Kidney capillary endothelial cell (primary cell): ENCODE measurements around the gene OR10H1.
"Not testable (repeated sequence)": the region's sequence is repeated elsewhere in the genome, so short reads cannot be mapped to it uniquely, and the experiment has no call there.

ENCODE experiments used
- DNase-seq: peaks from one replicate; pipeline ENCODE4 v3.0.0-alpha.2; 2018; ENCODE audit warnings: low spot score

OR10H1 gene

DNA sequence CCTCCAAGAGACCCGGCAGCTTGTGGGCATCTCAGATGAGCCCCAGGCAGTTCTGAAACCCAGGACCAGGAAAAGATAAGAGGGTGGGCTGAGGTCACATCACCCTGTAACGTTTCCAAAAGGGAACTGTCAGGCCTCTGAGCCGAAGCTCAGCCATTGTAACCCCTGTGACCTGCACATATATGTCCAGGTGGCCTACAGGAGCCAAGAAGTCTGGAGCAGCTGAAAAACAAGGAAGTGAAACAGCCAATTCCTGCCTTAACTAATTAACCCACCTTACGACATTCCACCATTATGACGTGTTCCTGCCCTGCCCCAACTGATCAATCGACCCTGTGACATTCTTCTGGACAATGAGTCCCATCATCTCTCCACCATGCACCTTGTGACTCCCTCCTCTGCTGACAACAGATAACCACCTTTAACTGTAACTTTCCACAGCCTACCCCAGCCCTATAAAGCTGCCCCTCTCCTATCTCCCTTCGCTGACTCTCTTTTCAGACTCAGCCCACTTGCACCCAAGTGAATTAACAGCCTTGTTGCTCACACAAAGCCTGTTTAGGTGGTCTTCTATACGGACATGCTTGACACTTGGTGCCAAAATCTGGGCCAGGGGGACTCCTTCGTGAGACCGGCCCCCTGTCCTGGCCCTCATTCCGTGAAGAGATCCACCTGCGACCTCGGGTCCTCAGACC lies 13.3 kb upstream of the OR10H1 start:
- DNase-seq, result not testable (repeated sequence)

DNA sequence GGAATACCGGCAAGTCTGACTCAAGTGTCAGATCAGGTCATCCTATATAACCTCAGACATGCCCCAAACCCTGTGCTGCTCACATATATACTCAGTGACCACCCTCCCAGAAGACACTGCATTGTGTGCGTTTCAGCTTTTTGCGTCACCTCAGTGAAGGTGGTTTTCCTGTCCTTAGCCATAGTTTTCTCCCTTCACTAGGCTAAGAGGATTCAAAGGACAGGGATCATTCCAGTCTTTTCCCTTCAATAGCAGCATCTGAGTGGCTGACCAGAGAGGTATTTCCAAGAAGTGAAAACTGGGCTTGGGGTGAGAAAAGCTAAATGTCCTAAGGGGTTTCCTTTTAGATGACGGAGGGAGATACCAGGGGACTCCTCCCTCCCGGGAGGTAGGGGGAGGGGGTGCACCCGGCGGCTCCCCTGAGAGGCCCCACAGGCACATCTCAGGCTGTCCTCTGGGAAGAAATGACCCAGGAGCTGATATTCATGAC lies 12.7 kb upstream of the OR10H1 start:
- no peak for DNase-seq

DNA sequence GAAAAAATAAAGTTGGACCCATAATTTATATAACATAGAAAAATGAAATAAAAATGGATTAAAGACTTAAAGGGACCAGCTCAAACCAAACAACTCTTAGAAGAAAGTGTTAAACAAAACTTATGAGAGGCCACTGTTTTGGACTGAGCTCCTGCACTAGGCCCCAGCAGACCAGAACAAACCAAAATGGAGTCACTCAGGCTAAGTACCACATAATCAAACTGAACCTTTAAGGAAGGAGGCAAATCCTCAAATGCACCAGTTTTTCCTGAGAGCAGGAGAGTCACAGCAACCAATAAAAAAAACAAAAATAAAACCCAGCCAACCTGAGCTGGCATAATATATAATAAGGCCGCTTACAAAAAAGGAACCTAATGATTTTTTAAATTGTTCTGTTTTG lies 10.3 kb upstream of the OR10H1 start:
- no peak for DNase-seq

DNA sequence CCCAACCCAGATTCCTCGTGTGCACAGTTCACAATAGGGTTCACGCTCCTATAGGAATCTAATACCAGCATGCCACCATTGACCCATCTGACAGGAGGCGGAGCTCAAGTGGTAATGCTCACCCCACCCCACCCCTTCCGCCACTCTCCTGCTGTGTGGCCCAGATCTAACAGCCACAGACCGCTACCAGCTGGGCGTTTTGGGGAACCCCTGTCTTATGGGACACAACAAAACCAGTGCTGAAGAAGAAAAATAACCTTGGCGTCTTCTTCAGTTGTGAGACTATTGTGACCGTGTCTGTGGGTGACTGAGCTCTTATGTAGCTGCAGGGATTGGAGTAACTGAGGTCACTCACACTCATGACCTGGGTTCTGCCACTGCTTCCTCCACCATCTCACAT lies 5.2 kb upstream of the OR10H1 start:
- no peak for DNase-seq

DNA sequence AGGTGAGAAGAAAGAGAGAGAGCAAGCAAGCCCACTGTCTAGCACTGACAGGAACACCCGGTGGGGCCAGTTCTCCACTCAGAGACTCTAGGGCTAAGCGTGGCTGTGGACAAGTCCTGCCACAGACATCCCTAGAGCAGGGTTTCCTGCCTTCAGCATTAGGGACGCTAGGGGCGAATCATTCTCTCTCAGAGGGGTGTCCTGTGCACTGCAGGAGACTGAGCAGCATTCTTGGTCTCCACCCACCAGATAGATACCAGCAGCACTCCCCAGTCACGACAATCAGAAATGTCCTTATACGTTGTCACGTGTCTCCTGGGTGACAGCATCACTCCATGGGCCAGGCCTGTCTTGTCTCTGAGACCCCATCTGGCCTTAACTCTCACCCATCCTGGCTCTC lies 1.5 kb downstream of the OR10H1 start:
- DNase-seq, result no peak

DNA sequence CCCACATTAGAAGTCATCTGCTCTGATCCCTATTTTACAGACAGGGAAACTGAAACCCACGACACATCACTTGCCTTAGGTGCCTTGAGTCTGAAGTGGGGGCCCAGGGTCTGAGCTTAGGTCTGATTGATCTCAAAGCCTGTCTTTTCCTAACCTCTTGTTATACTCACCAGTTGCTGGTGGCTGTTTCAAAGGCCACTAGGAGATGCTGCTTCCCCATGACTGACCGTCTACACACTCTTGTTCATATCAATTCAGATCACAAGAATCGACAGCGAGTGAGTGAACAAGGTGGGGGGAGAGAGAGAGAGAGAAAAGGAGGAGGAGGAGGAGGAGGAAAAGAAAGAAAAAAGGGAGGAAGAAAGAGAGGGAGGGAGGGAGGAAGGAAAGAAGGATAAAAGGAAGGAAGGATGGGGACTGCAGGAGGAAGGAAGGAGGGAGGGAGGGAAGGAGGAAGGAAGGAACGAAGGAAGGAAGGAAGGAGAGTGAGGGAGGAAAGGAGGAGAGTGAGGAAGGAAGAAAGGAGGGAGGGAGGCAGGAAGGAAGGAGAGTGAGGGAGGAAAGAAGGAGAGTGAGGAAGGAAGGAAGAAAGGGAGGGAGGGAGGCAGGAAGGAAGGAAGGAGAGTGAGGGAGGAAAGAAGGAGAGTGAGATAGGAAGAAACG lies 3.3 kb downstream of the OR10H1 start:
- DNase-seq, result no peak

DNA sequence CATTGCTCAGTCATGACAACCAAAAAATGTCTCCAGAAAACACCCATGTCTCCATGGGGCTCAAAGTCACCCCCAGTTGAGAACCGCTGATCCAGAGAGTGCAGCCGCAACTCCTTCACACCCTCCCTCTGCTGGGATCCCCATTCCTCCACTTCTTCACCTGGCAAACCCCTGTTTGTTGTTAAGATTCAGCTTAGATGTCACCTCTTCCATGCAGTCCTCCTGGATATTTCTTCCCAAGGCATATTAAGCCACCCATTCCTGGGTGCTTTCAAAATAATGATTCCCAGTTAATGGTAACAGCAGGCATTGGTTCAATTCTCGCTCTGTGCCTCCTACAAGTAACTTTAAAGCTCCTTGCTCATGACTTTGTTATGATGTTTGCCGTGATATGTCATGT lies 4.0 kb downstream of the OR10H1 start:
- DNase-seq, result no peak

DNA sequence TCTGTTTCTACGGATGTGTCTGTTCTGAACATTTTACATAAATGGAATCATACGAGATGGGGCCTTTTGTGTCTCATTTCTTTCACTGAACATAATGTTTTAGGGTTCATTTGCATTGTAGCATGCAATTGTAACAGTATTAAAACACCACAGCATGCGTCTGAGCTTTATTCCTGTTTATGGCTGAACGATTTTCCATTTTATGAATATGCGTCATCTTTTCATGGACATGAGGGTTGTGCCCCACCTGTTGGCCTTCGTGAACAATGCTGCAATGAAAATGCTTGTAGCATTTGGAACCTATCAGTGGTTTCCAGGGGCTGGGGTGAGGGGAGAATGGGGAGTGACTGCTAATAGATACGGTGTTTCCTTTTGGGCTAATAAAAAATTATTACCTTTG lies 5.1 kb downstream of the OR10H1 start:
- no peak for DNase-seq

DNA sequence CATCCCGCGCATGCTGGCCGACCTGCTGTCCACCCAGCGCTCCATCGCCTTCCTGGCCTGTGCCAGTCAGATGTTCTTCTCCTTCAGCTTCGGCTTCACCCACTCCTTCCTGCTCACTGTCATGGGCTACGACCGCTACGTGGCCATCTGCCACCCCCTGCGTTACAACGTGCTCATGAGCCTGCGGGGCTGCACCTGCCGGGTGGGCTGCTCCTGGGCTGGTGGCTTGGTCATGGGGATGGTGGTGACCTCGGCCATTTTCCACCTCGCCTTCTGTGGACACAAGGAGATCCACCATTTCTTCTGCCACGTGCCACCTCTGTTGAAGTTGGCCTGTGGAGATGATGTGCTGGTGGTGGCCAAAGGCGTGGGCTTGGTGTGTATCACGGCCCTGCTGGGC lies 21.2 kb downstream of the OR10H1 start:
- DNase-seq, result not testable (repeated sequence)

DNA sequence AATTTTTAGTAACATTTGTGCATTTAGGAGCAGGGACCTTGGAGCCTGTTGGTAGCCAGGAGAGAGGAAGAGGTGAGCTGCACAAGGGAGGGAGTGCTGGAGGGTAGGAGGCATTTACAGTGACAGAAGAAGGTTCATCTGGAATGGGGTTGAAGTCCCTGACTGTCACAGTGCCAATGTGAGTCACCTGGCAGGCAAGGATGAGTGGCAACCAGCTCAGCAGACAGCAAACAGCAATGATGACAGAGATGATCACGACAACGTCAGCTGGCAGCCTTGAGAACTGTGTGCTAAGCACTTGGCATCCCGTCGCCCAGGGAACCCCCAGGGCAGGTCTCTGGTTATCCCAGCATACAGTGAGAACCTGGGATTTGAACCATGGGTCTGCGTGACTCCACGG lies 25.4 kb downstream of the OR10H1 start:
- DNase-seq, result no peak

DNA sequence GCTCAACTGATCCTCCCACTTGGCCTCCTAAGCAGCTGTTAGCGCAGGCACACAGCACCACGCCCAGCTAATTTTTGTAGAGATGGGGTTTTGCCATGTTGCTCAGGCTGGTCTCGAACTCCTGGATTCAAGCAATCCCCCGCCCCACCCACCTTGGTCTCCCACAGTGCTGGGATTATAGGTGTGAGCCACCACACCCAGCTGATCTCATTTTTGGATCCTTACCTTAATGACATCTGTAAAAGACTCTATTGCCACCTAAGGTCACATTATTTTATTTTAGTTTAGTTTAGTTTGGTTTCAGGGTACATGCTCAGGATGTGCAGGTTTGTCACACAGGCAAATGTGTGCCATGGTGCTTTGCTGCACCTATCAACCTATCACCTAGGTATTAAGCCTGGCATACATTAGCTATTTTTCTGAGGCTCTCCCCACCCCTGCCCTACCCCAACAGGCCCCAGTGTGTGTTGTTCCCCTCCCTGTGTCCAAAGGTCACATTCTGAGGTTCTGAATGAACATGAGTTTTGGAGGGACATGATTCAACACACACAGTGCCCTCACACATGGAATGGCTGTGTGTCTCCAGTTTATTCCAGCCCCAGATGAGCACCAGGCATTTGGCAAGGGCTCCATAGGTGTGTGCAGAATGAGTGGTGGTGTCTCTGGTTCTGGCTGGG lies 26.7 kb downstream of the OR10H1 start:
- DNase-seq, result no peak

DNA sequence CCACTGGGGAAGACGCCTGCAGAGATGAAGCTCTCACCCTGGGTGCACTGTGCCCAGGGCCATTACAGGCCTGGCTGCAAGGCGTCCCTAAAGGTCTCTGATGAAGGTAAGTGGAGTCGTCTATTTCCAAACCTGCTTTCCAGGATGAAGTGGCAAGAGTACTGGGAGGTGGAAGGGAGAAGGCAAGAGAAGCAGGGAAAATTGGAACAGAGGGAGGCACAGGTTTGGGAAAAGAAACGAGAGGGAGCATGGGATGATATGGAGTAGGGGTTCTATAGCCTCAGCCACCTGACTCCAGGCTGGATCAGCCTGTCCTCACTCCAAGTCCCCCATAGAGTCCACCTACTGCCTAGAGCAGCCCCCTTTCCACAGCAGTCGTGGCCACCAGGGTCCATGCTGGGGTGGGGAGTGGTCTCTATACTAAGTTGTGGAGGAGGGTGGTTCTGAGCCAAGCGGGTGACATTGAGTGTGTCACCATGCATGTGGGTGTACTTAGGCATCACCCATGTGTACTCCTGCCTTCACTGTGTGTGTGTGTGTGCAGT lies 27.8 kb downstream of the OR10H1 start, which contains the start of gene OR10H5:
Gene OR10H5 (plus strand): TSS at position 51 of the 545 bp plus-strand sequence. CDS start 6,388 bp downstream, outside the sequence.
- no peak for DNase-seq

DNA sequence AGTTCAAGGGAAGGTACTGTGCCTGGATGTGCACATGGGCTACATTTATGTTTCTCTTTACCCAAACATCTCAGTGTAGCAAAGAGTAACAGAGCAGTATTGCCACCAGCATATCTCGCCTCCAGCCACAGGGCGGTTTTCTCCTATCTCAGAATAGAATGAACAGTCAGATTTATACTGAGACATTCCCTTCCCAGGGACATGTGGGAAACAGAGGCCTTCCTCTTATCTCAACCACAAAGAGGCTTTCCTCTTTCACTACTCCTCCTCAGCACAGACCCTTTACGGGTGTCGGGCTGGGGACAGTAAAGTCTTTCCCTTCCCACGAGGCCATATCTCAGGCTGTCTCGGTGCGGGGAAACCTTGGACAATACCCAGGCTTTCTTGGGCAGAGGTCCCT lies 32.6 kb downstream of the OR10H1 start:
- not testable (repeated sequence) for DNase-seq

DNA sequence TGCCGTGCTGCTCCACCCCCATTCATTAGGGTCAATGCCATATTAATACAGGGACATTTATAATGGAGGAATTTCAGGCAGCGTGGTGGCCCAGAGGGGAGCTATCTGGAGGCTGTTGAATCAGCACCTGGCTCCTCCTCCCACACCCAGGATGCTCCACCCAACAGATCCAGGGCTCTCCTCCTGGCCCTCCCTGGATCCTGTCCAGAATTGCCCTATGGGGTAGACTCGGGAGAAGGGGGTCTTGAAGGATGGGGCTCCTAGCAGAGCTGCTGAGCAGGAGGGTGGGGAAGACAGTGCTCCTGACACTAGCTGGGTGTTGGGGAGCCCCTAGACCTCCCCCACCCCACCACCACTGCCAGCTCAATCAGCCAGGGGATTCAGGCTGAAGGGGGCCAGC lies 33.3 kb downstream of the OR10H1 start:
- no peak for DNase-seq

DNA sequence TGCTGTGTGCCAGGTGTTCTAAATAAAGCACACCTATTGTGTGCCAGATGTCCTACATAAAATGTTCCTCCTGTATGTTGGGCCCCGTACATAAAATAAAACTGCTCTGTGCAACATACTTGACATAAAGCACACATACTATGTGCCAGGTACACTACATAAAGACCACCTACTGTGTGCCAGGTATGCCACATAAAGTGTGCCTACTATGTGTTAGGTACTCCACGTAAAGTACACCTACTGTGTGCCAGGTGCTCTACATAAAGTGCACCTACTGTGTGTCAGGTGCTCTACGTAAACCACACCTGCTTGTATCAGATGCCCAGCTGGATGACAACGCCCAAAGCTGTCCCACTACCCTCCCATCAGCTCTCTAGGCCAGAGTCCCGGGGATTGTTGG lies 33.8 kb downstream of the OR10H1 start:
- DNase-seq, result no peak

DNA sequence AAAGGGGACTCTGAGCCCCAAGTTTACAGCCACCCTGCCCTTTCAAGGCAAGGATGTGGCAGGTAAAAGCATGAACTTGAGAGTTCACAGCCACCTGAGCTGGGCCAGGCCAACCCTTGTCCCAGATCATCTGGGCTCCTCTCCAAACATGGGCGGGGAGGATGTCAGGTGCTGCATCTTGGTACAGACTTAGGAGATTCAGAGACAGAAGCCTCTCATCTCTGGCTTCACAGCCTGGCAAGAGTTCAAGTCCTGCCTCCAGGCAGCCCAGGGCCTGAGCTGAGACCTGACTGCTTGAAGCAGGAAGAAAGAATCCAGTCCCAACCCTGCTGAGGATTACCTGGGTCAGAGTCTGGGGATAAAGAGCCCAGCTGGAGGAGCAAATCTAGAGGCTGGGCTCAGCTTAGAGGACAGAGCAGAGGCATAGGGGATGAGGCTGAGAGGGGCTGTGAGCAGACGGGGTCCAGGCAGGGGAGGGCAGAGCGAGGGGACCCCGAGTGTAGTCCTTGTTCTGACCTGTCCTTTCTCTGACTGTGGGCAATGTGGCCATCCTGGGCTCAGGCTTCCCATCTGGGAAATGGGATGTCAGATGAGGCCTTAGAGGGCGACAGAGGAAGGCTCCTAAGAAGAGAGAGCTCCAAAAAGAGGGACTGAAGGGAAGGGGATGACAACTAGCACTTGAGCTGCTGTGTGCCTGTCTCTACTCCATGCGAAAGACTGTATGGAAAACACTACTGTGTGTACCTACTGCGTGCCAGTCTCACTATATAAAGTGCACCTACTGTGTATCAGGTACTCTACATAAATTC lies 34.6 kb downstream of the OR10H1 start:
- DNase-seq, result no peak

DNA sequence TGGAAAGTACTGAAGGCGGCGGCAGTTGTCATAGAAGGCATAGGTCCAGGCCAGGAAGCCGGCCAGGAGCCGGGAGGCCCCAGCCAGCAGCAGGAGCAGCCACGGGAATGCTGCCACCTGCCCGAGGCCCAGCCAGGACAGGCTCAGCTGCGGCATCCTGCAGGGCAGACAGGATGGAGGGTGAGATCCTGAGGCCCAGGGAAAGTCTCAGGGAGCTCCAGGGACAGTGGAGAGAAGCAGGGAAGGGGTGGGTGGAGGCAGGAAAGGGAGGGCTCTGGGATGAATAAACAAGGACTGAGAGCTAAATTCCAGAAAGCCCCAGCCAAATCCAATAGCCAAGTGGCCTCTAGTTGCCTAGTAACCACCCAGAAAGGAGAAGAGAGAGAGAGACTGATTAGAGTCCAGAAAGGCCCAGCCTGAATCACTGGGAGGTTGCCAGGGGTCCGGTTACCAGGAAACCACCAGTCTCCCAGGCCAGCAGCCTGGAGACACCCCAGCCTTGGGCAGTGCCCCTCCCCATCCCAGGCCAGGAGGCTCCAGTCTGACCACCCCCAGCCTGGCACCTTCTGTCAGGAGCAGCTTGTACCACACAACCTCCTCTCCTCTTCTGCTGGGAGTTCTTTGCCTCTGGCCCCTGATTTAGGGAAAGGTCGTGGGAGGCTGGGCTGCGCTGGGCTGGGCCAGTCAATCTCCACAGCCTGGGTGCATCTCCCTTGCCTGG lies 35.5 kb downstream of the OR10H1 start:
- DNase-seq, result no peak

DNA sequence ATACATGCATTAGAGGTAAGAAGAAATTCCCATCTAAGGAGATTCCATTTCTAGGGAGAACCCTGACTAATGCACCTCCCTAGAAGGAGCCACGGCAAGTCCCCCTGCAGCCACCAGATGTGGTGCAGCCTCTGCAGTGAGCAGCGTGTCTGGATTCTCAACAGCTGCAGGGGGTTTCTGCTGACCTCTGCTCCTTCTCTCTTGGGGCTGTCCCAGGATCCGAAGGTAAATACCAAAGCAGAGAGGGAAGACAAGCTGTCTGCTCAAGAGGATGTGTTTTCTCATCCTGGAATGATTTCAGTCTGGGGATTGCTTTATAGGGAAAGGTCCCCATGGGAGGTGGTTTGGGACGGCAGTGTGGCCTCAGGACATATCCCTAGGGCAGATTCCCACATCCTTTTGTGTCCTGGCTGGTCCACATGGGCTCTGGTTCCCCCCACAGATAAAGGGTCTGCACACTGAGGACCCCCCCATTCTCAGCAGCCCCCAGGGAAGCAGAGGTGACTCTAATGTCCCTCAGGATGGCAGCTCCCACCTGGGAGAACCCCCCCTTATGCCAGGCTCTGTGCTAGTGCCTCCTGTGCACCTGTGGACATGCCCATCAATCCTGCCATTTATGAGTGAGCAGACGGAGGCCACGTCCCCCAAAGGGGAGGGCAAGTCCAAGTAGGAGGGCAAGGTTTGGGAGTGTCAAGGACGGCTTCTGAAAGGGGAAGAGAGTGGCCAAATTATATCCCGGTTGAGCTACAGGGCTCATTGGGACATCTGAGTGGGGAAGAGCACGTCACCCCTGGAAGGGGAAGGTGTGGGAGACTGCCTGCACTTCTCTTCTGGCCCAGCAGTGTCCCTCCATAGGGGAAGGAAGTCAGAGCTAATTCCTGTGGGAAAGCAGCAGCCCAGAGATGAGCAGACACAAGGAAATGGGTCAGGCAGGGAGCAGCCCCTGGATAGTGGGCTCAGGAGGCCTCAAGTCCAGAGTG lies 38.2 kb downstream of the OR10H1 start:
- no peak for DNase-seq

DNA sequence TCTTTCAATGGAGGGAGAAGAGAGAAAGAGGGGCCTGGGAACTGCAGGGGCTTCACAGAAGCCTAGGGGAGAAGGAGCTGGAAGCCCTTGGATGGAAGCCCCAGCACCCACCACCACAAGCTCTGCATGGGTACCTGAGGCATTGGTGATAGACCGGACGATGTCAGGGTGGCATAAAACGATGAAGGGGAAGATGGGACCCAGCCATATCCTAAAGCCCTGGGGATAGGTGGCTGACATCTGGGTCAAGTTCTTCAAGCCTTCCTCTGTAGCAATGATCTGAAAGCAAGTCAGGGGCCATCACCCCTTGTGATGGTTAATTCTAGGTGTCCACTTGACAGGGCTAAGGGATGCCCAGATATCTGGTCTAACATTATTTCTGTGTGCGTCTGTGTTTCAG lies 39.2 kb downstream of the OR10H1 start:
- DNase-seq, result no peak

DNA sequence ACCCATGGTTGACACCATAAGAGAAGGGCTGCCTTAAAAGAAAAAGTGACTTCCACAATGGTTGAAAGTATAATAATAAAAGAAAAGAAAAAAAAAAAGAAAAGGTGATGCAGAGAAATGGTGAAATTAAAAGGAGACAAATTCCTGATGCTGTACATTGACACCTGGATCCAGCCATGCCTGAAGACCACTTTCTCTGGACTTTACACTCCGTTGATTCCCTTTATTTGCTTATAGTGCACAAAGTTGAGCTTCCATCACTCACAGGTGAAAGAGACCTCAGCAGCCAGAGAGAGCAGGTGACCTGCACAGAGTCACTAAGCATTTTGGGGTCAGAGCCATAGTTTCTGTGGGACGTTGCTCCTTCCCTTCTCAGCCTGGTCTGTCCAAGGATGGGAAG lies 40.2 kb downstream of the OR10H1 start:
- no peak for DNase-seq
